Measurements from ENCODE around the gene H6PD.

Gene H6PD

GRCh38 chr1:9233241-9233941, 1.2 kb upstream of the H6PD start:
- no peak for DNase-seq (ENCODE audit: low read depth)
- H3K4me3 ChIP-seq (ENCODE audit: low read depth, low read length): no peak overlapping the region
- TF ChIP-seq CTCF (IDR thresholded peaks at IDR 0.05; ENCODE audit: insufficient read depth, low read depth, low read length, missing control alignments): no peak

DNA sequence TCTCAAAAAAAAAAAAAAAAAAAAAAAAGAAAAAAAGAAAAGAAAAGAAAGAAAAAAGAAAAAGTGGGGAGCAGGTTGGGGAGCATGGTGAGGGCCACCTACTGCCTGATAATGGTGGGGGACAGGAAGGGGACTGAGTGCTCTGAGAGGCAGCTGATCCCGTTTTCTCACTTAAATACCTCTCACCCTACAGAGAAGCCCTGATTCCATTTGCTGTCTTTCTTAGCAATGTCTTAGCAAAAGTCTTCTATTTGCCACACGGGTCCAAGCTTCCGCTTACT, 692 bp upstream of the H6PD start:
- no peak for TF ChIP-seq CTCF (IDR thresholded peaks at IDR 0.05; ENCODE audit: insufficient read depth, low read depth, low read length, missing control alignments)
- H3K4me3 ChIP-seq (ENCODE audit: low read depth, low read length): peak overlapping the region; percentile 47
- no peak for DNase-seq (ENCODE audit: low read depth)

GRCh38 chr1:9235096-9235459, 504 bp downstream of the H6PD start:
- peak overlapping the region; percentile 86 for H3K4me3 ChIP-seq (ENCODE audit: low read depth, low read length)
- no peak for TF ChIP-seq CTCF (IDR thresholded peaks at IDR 0.05; ENCODE audit: insufficient read depth, low read depth, low read length, missing control alignments)
- DNase-seq (ENCODE audit: low read depth): no peak

DNA sequence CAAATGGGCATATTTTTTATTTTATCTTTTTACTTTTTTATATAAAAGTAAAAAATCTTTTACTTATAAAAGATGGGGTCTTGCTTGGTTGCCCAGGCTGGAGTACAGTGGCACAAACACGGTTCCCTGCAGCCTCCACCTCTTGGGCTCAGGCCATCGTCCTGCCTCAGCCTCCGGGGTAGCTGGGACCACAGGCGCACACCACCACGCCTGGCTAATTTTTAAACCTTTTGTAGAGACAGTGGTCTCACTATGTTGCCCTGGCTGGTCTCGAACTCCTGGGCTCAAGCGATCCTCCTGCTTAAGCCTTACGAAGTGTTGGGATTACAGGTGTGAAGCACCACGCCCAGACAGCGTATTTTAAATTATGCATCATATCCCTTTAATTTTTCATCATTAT, 986 bp downstream of the H6PD start:
- DNase-seq (ENCODE audit: low read depth): no peak
- H3K4me3 ChIP-seq (ENCODE audit: low read depth, low read length): peak overlapping the region; percentile 86
- no peak for TF ChIP-seq CTCF (IDR thresholded peaks at IDR 0.05; ENCODE audit: insufficient read depth, low read depth, low read length, missing control alignments)

GRCh38 chr1:9238134-9238533, 3.6 kb downstream of the H6PD start:
- TF ChIP-seq CTCF (IDR thresholded peaks at IDR 0.05; ENCODE audit: insufficient read depth, low read depth, low read length, missing control alignments): no peak
- no peak overlapping the region for H3K4me3 ChIP-seq (ENCODE audit: low read depth, low read length)
- DNase-seq (ENCODE audit: low read depth): no peak

DNA sequence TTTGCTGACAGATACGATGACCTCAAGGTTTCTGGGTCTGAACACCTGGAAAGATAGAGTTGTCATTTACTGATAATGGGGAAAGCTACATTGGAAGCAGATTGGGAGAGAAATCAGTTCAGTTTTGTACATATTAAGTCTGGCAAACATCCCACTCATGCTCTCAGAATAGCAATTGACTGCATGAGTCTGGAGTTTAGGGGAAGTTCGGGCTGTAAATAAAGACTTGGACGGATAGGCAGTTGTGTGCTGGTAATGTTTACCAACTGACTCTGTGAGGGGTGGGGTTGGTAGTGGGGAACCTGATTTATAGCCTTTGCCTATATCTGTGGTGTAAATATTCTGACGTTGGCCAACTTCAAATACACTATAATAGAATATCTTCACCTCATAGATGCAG, 4.0 kb downstream of the H6PD start:
- no peak for TF ChIP-seq CTCF (IDR thresholded peaks at IDR 0.05; ENCODE audit: insufficient read depth, low read depth, low read length, missing control alignments)
- H3K4me3 ChIP-seq (ENCODE audit: low read depth, low read length): no peak overlapping the region

More for the DNA sequence above, 4.0 kb downstream of the H6PD start:
- DNase-seq (ENCODE audit: low read depth): no peak
